ENCODE results near the gene THAP3. TPM values are rescaled to one million over a fixed set of nuclear protein-coding genes. Genes with fewer than 3 reads are reported as not detected.

THAP3 gene
- total and polyA plus RNA-seq, 9 of the 15 experiments (the other 6 are each of a cell fraction or from before 2014, with no cell fraction given): 1.9 to 31.2 (median 18.2) TPM

GRCh38 chr1:6601923-6602668 lies 22.6 kb upstream of the THAP3 start (continued):
- TF ChIP-seq E4F1 (CRISPR knock-in tag; IDR thresholded peaks at IDR 0.05; ENCODE audit: borderline replicate concordance) (no peak), E2F3 (CRISPR knock-in tag; IDR thresholded peaks at IDR 0.05) (peak; percentile 62), RBM34 (IDR thresholded peaks at IDR 0.05; ENCODE audit: borderline replicate concordance, insufficient read depth, low read length) (peak; percentile 67; the same call in 1 of the 2 replicates), HNRNPLL (IDR thresholded peaks at IDR 0.05; ENCODE audit: low read depth, low read length, poor library complexity, severe bottlenecking) (peak; percentile 97), ZNF740 (CRISPR knock-in tag; IDR thresholded peaks at IDR 0.05) (no peak), ZNF740 (tag; IDR thresholded peaks at IDR 0.05) (no peak), ZBTB33 (CRISPR knock-in tag; IDR thresholded peaks at IDR 0.05) (0 out of 2 replicates have a peak, but pooled peaks have one; percentile 25), NFATC3 (IDR thresholded peaks at IDR 0.05) (no peak), CEBPZ (IDR thresholded peaks at IDR 0.05; ENCODE audit: borderline replicate concordance, low read depth, low read length) (no peak), ARID3B (CRISPR knock-in tag; IDR thresholded peaks at IDR 0.05; ENCODE audit: borderline replicate concordance) (0 out of 2 replicates have a peak, but pooled peaks have one; percentile 26), ZNF583 (CRISPR knock-in tag; IDR thresholded peaks at IDR 0.05) (no peak), SAFB (IDR thresholded peaks at IDR 0.05; ENCODE audit: borderline replicate concordance, low read depth, low read length) (peak; percentile 55; the same call in 1 of the 2 replicates), HCFC1 (IDR thresholded peaks at IDR 0.05; ENCODE audit: low read depth, low read length) (no peak), NFYB (IDR thresholded peaks at IDR 0.05; ENCODE audit: extremely low read depth, insufficient read length) (no peak), ZNF785 (CRISPR knock-in tag; IDR thresholded peaks at IDR 0.05) (no peak), TBP (optimal IDR thresholded peaks at IDR 0.05; ENCODE audit: low read depth, low read length) (no peak)

All from K562 (cell line).